Panc1 (cell line): ENCODE data around the gene LBH. TPM values are rescaled to one million over a fixed set of nuclear protein-coding genes. Genes with fewer than 3 reads are reported as not detected.

Experiments
- ATAC-seq: fragments of 200-7000 bp; cut with Tn5 transposase; 2 replicates; pipeline ENCODE4 v1.9.1; 2020; ENCODE audit warnings: mild to moderate bottlenecking, moderate library complexity
- BruUV-seq: library from RNA; stranded (reverse); fragments of 400-500 nt; replicated peaks from 2 replicates; lab custom pipeline; 2021; lab: Mats Ljungman, UMichigan
- CTCF ChIA-PET: fragments of 300-600 bp; sonication (Branson Sonifier 250); formaldehyde crosslinking; loops from one replicate; lab custom pipeline; 2022; ENCODE audit warnings: antibody characterized with exemption; lab: Charles Lee
- POLR2A ChIA-PET: fragments of 300-600 bp; sonication (Branson Sonifier 250); formaldehyde crosslinking; loops from one replicate; lab custom pipeline; 2022; ENCODE audit warnings: antibody characterized with exemption; lab: Charles Lee
- DNase-seq: peaks from one replicate; pipeline ENCODE4 v3.0.0-alpha.2; 2010; ENCODE audit warnings: low read depth, low spot score
- H3K27ac ChIP-seq: 2 replicates; pipeline ENCODE4 v1.5.1; 2011; ENCODE audit warnings: mild to moderate bottlenecking, low read length, inconsistent platforms
- H3K27me3 ChIP-seq: fragments of 200-500 bp; sonication (Bioruptor generic); 2 replicates; pipeline ENCODE4 v1.6.0; 2014; ENCODE audit warnings: low read length, inconsistent platforms; ENCODE audit not compliant: control insufficient read depth, insufficient read depth
- H3K36me3 ChIP-seq: fragments of 200-500 bp; sonication (Bioruptor generic); 2 replicates; pipeline ENCODE4 v1.5.1; 2014; ENCODE audit warnings: inconsistent platforms, mild to moderate bottlenecking, low read length, moderate library complexity; ENCODE audit not compliant: control insufficient read depth, insufficient read depth
- H3K4me1 ChIP-seq: 2 replicates; pipeline ENCODE4 v1.5.1; 2011; ENCODE audit warnings: inconsistent platforms, mild to moderate bottlenecking, low read length, moderate library complexity; ENCODE audit not compliant: control insufficient read depth, insufficient read depth
- H3K4me3 ChIP-seq, 2 experiments: 2 replicates each; pipeline ENCODE4 v1.5.1; 2011 to 2012; ENCODE audit warnings: low read depth in 2 of 2, low read length in 2 of 2, mild to moderate bottlenecking in 2 of 2, inconsistent platforms in 1 of 2, moderate library complexity in 1 of 2
- H3K9me3 ChIP-seq: fragments of 200-500 bp; sonication (Bioruptor generic); 2 replicates; pipeline ENCODE4 v1.5.1; 2014; ENCODE audit warnings: low read depth, mild to moderate bottlenecking, inconsistent platforms, low read length, moderate library complexity; ENCODE audit not compliant: control insufficient read depth, insufficient read depth
- POLR2AphosphoS5 ChIP-seq: IDR thresholded peaks from 2 replicates; pipeline ENCODE4 v1.6.1; 2012; ENCODE audit warnings: mild to moderate bottlenecking, low read depth, low read length, moderate library complexity
- SIN3A ChIP-seq: IDR thresholded peaks from 2 replicates; pipeline ENCODE4 v1.6.1; 2012; ENCODE audit warnings: low read depth, mild to moderate bottlenecking, low read length, moderate library complexity, borderline replicate concordance; ENCODE audit not compliant: insufficient read depth
- TCF7L2 ChIP-seq: IDR thresholded peaks from 2 replicates; pipeline ENCODE4 v1.6.1; 2011; ENCODE audit warnings: mild to moderate bottlenecking, low read depth, low read length, inconsistent platforms
- in situ Hi-C: cut with HindIII; loops from 2 replicates; pipeline ENCODE4 v1.10.0; 2016; ENCODE audit warnings: low sequenced_read_pairs, low pct_unique_long_range_greater_than_20kb
- intact Hi-C: fragments of 100-400 bp; cut with micrococcal nuclease; formaldehyde crosslinking; loops from one replicate; pipeline ENCODE4 v1.10.0; 2022; ENCODE audit not compliant: unreplicated experiment
- total RNA-seq: library from RNA; stranded (reverse); gene quantifications from one replicate; pipeline ENCODE4 v1.2.1, GENCODE V29; 2021; ENCODE audit not compliant: unreplicated experiment
- TF ChIP-seq, protein P1 (sequence below): fragments of 450-650 bp; IDR thresholded peaks from 2 replicates; pipeline ENCODE4 v1.5.1; 2017; ENCODE audit warnings: mild to moderate bottlenecking
- TF ChIP-seq, protein P2 (sequence below), 2 experiments: IDR thresholded peaks; 2 replicates each; pipeline ENCODE4 v1.6.1; 2011 to 2012; ENCODE audit warnings: low read depth in 2 of 2, control low read depth in 1 of 2, low read length in 1 of 2, mild to moderate bottlenecking in 1 of 2, moderate library complexity in 1 of 2; ENCODE audit not compliant: insufficient read depth in 1 of 2

Gene LBH
- total RNA-seq, 1 experiment from 2014 or later = 2.2 TPM

DNA sequence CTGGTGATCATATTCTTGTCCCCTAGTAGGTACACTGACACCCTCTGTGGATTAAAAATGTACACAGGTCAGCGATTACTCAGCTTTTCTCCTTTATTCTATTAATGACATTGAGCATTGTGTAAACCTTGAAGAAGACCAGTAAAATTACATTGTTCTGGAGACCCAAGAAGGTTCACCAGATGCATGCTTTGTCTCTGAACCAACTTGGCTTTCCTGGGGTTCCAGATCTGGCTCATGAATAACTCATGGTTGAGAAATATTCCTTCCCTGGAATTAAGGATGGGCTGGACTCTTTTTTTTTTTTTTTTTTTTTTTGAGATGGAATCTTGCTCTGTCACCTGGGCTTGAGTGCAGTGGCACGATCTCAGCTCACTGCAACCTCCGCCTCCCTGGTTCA is 11.9 kb downstream of the LBH start:
- no TSS peak for BruUV-seq
- POLR2A ChIA-PET = no interaction called here
- Histone ChIP-seq H3K27me3 (no peaks in the 10 kb centered on the region; the same call in 1 of the 2 replicates), H3K9me3 (no peaks in the 10 kb centered on the region), H3K4me3 (no peak overlapping the region), H3K27ac (no peak overlapping the region), H3K36me3 (no peaks in the 10 kb centered on the region), H3K4me1 (no peaks in the 10 kb centered on the region)
- in situ Hi-C loops (no loop called here), intact Hi-C loops (no loop called here)
- TF ChIP-seq, protein P1, sequence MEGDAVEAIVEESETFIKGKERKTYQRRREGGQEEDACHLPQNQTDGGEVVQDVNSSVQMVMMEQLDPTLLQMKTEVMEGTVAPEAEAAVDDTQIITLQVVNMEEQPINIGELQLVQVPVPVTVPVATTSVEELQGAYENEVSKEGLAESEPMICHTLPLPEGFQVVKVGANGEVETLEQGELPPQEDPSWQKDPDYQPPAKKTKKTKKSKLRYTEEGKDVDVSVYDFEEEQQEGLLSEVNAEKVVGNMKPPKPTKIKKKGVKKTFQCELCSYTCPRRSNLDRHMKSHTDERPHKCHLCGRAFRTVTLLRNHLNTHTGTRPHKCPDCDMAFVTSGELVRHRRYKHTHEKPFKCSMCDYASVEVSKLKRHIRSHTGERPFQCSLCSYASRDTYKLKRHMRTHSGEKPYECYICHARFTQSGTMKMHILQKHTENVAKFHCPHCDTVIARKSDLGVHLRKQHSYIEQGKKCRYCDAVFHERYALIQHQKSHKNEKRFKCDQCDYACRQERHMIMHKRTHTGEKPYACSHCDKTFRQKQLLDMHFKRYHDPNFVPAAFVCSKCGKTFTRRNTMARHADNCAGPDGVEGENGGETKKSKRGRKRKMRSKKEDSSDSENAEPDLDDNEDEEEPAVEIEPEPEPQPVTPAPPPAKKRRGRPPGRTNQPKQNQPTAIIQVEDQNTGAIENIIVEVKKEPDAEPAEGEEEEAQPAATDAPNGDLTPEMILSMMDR = no peak
- no peak for TF ChIP-seq TCF7L2
- no peak for TF ChIP-seq POLR2AphosphoS5
- no peak for TF ChIP-seq SIN3A
- TF ChIP-seq, protein P2, sequence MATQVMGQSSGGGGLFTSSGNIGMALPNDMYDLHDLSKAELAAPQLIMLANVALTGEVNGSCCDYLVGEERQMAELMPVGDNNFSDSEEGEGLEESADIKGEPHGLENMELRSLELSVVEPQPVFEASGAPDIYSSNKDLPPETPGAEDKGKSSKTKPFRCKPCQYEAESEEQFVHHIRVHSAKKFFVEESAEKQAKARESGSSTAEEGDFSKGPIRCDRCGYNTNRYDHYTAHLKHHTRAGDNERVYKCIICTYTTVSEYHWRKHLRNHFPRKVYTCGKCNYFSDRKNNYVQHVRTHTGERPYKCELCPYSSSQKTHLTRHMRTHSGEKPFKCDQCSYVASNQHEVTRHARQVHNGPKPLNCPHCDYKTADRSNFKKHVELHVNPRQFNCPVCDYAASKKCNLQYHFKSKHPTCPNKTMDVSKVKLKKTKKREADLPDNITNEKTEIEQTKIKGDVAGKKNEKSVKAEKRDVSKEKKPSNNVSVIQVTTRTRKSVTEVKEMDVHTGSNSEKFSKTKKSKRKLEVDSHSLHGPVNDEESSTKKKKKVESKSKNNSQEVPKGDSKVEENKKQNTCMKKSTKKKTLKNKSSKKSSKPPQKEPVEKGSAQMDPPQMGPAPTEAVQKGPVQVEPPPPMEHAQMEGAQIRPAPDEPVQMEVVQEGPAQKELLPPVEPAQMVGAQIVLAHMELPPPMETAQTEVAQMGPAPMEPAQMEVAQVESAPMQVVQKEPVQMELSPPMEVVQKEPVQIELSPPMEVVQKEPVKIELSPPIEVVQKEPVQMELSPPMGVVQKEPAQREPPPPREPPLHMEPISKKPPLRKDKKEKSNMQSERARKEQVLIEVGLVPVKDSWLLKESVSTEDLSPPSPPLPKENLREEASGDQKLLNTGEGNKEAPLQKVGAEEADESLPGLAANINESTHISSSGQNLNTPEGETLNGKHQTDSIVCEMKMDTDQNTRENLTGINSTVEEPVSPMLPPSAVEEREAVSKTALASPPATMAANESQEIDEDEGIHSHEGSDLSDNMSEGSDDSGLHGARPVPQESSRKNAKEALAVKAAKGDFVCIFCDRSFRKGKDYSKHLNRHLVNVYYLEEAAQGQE (IDR thresholded peaks at IDR 0.05; ENCODE audit: insufficient read depth in 1 of 2, low read depth in 2 of 2, low read length in 1 of 2) = no peak
- DNase-seq = no peak
- CTCF ChIA-PET = no interaction called here
- no peak for ATAC-seq

DNA sequence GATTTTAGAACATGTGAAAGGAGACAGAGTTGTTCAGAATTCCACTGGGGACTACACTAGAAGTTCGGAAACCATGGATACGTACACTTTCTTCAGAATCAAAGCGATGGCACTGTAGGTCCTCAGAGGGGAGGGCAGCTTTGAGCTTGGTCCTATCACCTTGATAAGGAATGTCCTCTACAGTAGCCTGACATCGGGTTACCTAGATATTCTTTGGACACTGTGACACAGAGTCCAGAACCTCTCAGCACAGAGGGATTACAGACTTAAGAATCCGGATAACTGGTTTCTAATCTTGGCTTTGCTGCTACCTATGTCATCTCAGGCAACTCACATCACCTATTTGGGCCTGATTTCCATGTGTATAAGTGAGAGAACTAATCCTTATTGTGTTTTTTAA is 14.0 kb downstream of the LBH start:
- ChIA-PET CTCF (no interaction called here), POLR2A (interaction anchor here (0.5 kb wide), 1 partner anchor 14 kb away, joined by 3 read pairs; no protein-coding TSS in a partner anchor)
- Histone ChIP-seq H3K27ac (no peak overlapping the region), H3K9me3 (no peaks in the 10 kb centered on the region), H3K4me3 (no peak overlapping the region), H3K27me3 (no peaks in the 10 kb centered on the region; the same call in 1 of the 2 replicates), H3K36me3 (no peaks in the 10 kb centered on the region), H3K4me1 (no peaks in the 10 kb centered on the region)
- no peak for TF ChIP-seq TCF7L2
- TF ChIP-seq, protein P2 (IDR thresholded peaks at IDR 0.05; ENCODE audit: insufficient read depth in 1 of 2, low read depth in 2 of 2, low read length in 1 of 2) = no peak
- TF ChIP-seq POLR2AphosphoS5 = no peak
- no peak for TF ChIP-seq SIN3A
- TF ChIP-seq, protein P1 = no peak
- in situ Hi-C loops (no loop called here), intact Hi-C loops (no loop called here)
- no TSS peak for BruUV-seq
- DNase-seq (no peak), ATAC-seq (no peak)
